Sciatic nerve (tissue), 2 donors: Measurements from ENCODE around the gene CRABP1. TPM values are rescaled to one million over a fixed set of nuclear protein-coding genes. Genes with fewer than 3 reads are reported as not detected.
A peak's percentile ranks its signal among the peaks of the same experiment; 100 is the strongest.
"Not testable (repeated sequence)": the region's sequence is repeated elsewhere in the genome, so short reads cannot be mapped to it uniquely, and the experiment has no call there.

ENCODE experiments used
- ATAC-seq: fragments of 200-7000 bp; cut with Tn5 transposase; one replicate; pipeline ENCODE4 v1.9.1; 2020; ENCODE audit warnings: mild to moderate bottlenecking, moderate library complexity
- DNase-seq: peaks from one replicate; pipeline ENCODE4 v3.0.0-alpha.2; 2020; ENCODE audit warnings: low spot score
- intact Hi-C: fragments of 100-400 bp; cut with DNase I; formaldehyde crosslinking; loops from one replicate; pipeline ENCODE4 v1.14.2; 2022
- total RNA-seq: library from RNA; stranded (reverse); fragmentation: NEBNext Ultra II Directional; extraction: Animal tissue kit (Norgen Biotek cat#: 25700); gene quantifications from one replicate; pipeline ENCODE4 v1.2.1, GENCODE V29; 2021
- donor health status: DM: no; HTN: no; CAD: no.
- donor health status: DM: no; HTN: no; CAD: no.

Gene CRABP1
- total RNA-seq, 1 donor from 2014 or later, result 28.8 TPM

GRCh38 chr15:78363381-78363734 is 23.2 kb downstream of the CRABP1 start:
- intact Hi-C loops, result no loop called here
- ATAC-seq, result no peak
- peak; percentile 44 for DNase-seq

GRCh38 chr15:78364233-78364632 is 24.1 kb downstream of the CRABP1 start:
- intact Hi-C loops, result no loop called here
- DNase-seq (peak; percentile 57), ATAC-seq (peak; percentile 58)

- ATAC-seq (no peak), DNase-seq (peak; percentile 53)
- intact Hi-C loops, result no loop called here
These were observed 25.8 kb downstream of the CRABP1 start for GRCh38 chr15:78365917-78366316.

- intact Hi-C loops, result no loop called here
- no peak for ATAC-seq
- no peak for DNase-seq
These were observed 26.2 kb downstream of the CRABP1 start for GRCh38 chr15:78366342-78366741.

GRCh38 chr15:78368651-78369050 is 28.5 kb downstream of the CRABP1 start:
- intact Hi-C loops, result no loop called here
- ATAC-seq, result peak; percentile 32
- peak; percentile 53 for DNase-seq

- peak; percentile 13 for DNase-seq
- ATAC-seq, result no peak
- intact Hi-C loops, result no loop called here
These were observed 29.0 kb downstream of the CRABP1 start for GRCh38 chr15:78369161-78369560.

- intact Hi-C loops, result no loop called here
- ATAC-seq (peak; percentile 73), DNase-seq (peak; percentile 51)
These were observed 29.9 kb downstream of the CRABP1 start for GRCh38 chr15:78370013-78370412.

- DNase-seq, result peak; percentile 48
- intact Hi-C loops, result no loop called here
- no peak for ATAC-seq
These were observed 32.7 kb downstream of the CRABP1 start for GRCh38 chr15:78372880-78373279.

- no peak for ATAC-seq
- intact Hi-C loops, result no loop called here
- DNase-seq, result peak; percentile 53
These were observed 34.6 kb downstream of the CRABP1 start for GRCh38 chr15:78374436-78375393.

GRCh38 chr15:78380143-78380542 is 40.0 kb downstream of the CRABP1 start:
- intact Hi-C loops, ATAC-seq, DNase-seq: not testable (repeated sequence)

GRCh38 chr15:78382114-78382880 is 42.1 kb downstream of the CRABP1 start:
- ATAC-seq, result no peak
- peak; percentile 35 for DNase-seq
- intact Hi-C loops, result no loop called here

GRCh38 chr15:78384651-78385050 is 44.5 kb downstream of the CRABP1 start:
- ATAC-seq, result no peak

GRCh38 chr15:78387246-78388037 is 47.3 kb downstream of the CRABP1 start:
- DNase-seq (no peak), ATAC-seq (no peak)
- intact Hi-C loops, result no loop called here

More at GRCh38 chr15:78384651-78385050, 44.5 kb downstream of the CRABP1 start:
- intact Hi-C loops, result no loop called here
- DNase-seq, result peak; percentile 7

- ATAC-seq, result no peak
- intact Hi-C loops, result no loop called here
- peak; percentile 45 for DNase-seq
These were observed 48.7 kb downstream of the CRABP1 start for GRCh38 chr15:78388865-78389264.

- ATAC-seq, result peak; percentile 56
- peak; percentile 57 for DNase-seq
- intact Hi-C loops, result no loop called here
These were observed 49.2 kb downstream of the CRABP1 start for GRCh38 chr15:78389322-78389721.

GRCh38 chr15:78389738-78390137 is 49.6 kb downstream of the CRABP1 start:
- no peak for ATAC-seq
- intact Hi-C loops, result no loop called here
- peak; percentile 8 for DNase-seq

GRCh38 chr15:78390242-78390641 is 50.1 kb downstream of the CRABP1 start:
- ATAC-seq (no peak), DNase-seq (peak; percentile 34)
- intact Hi-C loops, result no loop called here

- ATAC-seq (no peak), DNase-seq (peak; percentile 28)
- intact Hi-C loops, result no loop called here
These were observed 50.7 kb downstream of the CRABP1 start for GRCh38 chr15:78390826-78391225.

GRCh38 chr15:78391781-78392180 is 51.6 kb downstream of the CRABP1 start:
- DNase-seq, result peak; percentile 18
- intact Hi-C loops, result no loop called here
- no peak for ATAC-seq
